ENCODE results near the gene POLR2J. TPM values are rescaled to one million over a fixed set of nuclear protein-coding genes. Genes with fewer than 3 reads are reported as not detected.
"Not testable (repeated sequence)": the region's sequence is repeated elsewhere in the genome, so short reads cannot be mapped to it uniquely, and the experiment has no call there.

POLR2J gene
- total and polyA plus RNA-seq, 2 experiments from 2014 or later: 32.2 to 167 TPM

DNA sequence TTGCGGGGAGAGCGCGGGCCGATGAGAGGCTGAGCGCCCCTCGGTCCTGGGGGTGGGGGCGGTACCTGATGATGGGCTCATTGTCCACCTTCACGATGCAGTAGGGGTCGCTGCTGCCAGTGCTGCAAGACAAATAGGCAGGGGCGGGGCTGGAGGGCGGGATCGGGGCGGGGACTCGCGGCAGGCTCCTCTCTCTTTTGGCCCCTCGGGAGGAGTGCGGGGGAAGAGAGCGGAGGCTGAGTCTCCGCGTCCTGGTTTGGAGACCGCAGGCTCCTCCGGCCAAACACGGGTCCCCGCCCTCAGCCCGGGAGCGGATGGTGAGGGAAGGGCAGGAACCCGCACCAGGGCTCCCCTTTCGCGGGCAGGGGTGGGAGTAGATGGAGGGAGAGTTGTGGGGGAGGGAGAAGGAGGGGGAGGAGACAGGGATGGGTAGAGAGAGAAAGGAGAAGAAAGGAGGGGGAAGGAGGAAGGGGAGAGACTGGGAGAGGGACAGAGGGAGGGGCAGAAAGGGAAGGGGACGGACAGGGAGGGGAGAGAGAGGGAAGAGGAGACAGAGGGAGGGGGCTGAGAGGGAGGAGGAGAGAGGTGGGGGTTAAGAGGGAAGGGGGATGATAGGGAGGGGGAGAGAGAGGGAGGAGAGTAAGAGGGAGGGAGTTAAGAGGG, 33.3 kb upstream of the POLR2J start:
- not testable (repeated sequence) for H2AFZ ChIP-seq; DNase-seq (ENCODE audit: low spot score); H3K4me1 Mint-ChIP-seq; H3K36me3 ChIP-seq (ENCODE audit: insufficient read depth); H3K4me3 ChIP-seq; H3K36me3 Mint-ChIP-seq (ENCODE audit: low read depth); H3K27me3 Mint-ChIP-seq (ENCODE audit: insufficient read depth, low read depth, poor library complexity); H3K9me3 Mint-ChIP-seq; H4K20me1 ChIP-seq (replicated peaks; ENCODE audit: insufficient read depth); H3K4me1 ChIP-seq (ENCODE audit: insufficient read depth); H3K27ac Mint-ChIP-seq; H3K9me2 ChIP-seq (ENCODE audit: insufficient read depth); H3K27me3 ChIP-seq (ENCODE audit: insufficient read depth); H3K27ac ChIP-seq (ENCODE audit: low read depth); H3K79me2 ChIP-seq (replicated peaks; ENCODE audit: insufficient read depth); H3F3A ChIP-seq (replicated peaks; ENCODE audit: low read depth); H3K4me2 ChIP-seq; H3K4me3 Mint-ChIP-seq
- peak; percentile 74 for ATAC-seq

DNA sequence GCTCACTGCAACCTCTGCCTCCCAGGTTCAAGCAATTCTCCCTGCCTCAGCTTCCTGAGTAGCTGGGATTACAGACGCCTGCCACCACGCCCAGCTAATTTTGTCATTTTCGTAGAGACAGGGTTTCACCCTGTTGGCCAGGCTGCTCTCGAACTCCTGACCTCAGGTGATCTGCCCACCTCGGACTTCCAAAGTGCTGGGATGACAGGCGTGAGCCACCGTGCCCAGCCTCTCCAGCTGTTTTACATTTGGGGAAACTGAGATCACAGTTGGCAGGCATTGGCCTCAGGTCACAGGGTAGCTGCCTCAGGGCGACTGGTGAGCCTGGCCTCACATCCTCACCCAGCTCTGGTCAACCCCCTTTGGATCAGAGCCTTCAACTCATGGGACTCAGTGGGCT, 31.9 kb upstream of the POLR2J start:
- H3K36me3 ChIP-seq (ENCODE audit: insufficient read depth); H3K4me2 ChIP-seq; ATAC-seq; H3F3A ChIP-seq (replicated peaks; ENCODE audit: low read depth); H3K4me3 Mint-ChIP-seq; H3K27me3 ChIP-seq (ENCODE audit: insufficient read depth); H3K27ac ChIP-seq (ENCODE audit: low read depth); H3K4me3 ChIP-seq; H3K79me2 ChIP-seq (replicated peaks; ENCODE audit: insufficient read depth); H3K9me2 ChIP-seq (ENCODE audit: insufficient read depth); H3K27ac Mint-ChIP-seq; H3K9me3 Mint-ChIP-seq; H3K4me1 Mint-ChIP-seq; DNase-seq (ENCODE audit: low spot score); H3K27me3 Mint-ChIP-seq (ENCODE audit: insufficient read depth, low read depth, poor library complexity); H3K4me1 ChIP-seq (ENCODE audit: insufficient read depth); H4K20me1 ChIP-seq (replicated peaks; ENCODE audit: insufficient read depth); H3K36me3 Mint-ChIP-seq (ENCODE audit: low read depth); H2AFZ ChIP-seq: not testable (repeated sequence)

DNA sequence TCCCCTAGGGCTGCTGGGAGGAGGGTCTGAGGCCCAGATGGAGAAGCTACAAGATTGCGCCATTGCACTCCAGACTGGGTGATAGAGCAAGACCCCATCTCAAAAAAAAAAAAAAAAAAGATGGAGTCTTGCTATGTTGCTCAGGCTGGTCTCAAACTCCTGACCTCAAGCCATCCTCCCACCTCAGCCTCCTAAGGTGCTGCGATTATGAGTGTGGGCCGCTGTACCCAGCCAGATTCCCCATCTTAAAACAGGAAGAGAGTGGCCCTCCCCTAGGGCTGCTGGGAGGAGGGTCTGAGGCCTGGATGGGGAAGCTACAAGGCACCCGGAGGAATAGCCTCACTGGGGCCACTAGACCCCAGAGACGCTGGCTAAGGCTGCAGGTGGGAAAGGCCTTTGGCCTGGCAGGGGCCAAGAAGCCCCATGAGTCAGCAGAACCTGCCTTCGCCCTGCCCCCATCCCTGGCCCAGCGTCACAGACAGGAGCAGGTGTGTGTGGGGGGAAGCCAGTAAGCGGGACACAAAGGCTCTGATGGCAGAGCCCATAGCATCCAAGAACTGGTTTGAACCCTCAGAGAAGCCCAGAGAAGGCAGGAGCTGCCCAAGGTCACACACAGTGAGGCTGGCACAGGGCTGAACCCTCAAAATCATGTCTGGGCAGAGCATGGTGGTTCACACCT, 28.8 kb upstream of the POLR2J start:
- H3K4me2 ChIP-seq; H4K20me1 ChIP-seq (replicated peaks; ENCODE audit: insufficient read depth); H3K9me3 Mint-ChIP-seq; H3K4me1 Mint-ChIP-seq; H3K27me3 Mint-ChIP-seq (ENCODE audit: insufficient read depth, low read depth, poor library complexity); H3K4me1 ChIP-seq (ENCODE audit: insufficient read depth); H3K36me3 ChIP-seq (ENCODE audit: insufficient read depth); H3K27me3 ChIP-seq (ENCODE audit: insufficient read depth); H3K27ac Mint-ChIP-seq; H3K4me3 Mint-ChIP-seq; H3K79me2 ChIP-seq (replicated peaks; ENCODE audit: insufficient read depth); H3K36me3 Mint-ChIP-seq (ENCODE audit: low read depth); H3K9me2 ChIP-seq (ENCODE audit: insufficient read depth); H3F3A ChIP-seq (replicated peaks; ENCODE audit: low read depth); H3K4me3 ChIP-seq; H2AFZ ChIP-seq; DNase-seq (ENCODE audit: low spot score); H3K27ac ChIP-seq (ENCODE audit: low read depth); ATAC-seq: not testable (repeated sequence)

DNA sequence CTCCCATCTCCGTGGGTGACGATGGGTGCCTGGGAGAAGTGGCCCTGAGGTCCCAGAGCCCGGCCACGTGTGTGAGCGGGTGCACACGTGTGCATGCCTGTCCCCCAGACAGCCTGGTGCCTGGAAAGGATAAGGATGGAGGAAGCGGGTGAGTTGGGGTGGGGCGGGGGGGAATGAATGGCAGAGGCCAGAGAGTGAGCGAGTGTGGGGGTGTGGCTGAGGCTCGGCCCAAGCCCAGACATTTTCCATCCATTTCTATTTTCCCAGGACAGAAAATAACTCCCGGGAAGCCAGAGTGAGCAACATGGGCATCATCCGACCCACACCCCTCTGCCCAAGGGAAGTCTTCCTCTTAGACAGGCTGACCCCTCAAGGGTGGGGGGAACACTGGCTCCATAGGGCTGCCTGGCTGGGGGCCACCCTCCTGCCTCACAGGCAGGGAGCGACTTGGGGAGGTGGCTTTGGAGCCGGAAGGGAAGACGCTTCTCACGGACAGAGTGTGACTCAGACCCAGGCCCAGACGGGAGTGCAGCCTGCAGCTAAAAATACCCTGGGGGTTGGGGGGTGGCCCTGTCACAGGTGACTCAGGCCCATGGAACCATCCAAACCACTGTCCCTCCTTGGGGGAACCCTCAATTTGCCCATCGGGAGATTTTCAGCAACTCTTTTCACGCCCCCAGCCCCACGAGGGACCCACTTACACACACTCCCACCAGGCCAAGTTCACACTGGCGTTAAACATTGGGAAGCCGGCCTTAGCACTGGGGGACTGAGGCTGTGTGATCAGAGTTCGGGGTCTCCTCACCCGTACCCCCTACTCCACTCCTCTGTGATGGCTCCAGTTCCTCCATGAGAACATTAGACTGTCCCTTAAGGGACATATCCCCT, 26.8 kb upstream of the POLR2J start:
- H3K4me1 ChIP-seq (ENCODE audit: insufficient read depth); H4K20me1 ChIP-seq (replicated peaks; ENCODE audit: insufficient read depth); DNase-seq (ENCODE audit: low spot score); H3K4me3 Mint-ChIP-seq; H3K9me3 Mint-ChIP-seq; H3F3A ChIP-seq (replicated peaks; ENCODE audit: low read depth); H3K36me3 Mint-ChIP-seq (ENCODE audit: low read depth); H3K79me2 ChIP-seq (replicated peaks; ENCODE audit: insufficient read depth); H3K36me3 ChIP-seq (ENCODE audit: insufficient read depth); H3K4me3 ChIP-seq; H3K4me2 ChIP-seq; H3K27me3 Mint-ChIP-seq (ENCODE audit: insufficient read depth, low read depth, poor library complexity); H2AFZ ChIP-seq; H3K27ac Mint-ChIP-seq; H3K27me3 ChIP-seq (ENCODE audit: insufficient read depth); H3K27ac ChIP-seq (ENCODE audit: low read depth); H3K9me2 ChIP-seq (ENCODE audit: insufficient read depth); H3K4me1 Mint-ChIP-seq: not testable (repeated sequence)
- peak; percentile 48; the same call in 2 of the 3 replicates for ATAC-seq

DNA sequence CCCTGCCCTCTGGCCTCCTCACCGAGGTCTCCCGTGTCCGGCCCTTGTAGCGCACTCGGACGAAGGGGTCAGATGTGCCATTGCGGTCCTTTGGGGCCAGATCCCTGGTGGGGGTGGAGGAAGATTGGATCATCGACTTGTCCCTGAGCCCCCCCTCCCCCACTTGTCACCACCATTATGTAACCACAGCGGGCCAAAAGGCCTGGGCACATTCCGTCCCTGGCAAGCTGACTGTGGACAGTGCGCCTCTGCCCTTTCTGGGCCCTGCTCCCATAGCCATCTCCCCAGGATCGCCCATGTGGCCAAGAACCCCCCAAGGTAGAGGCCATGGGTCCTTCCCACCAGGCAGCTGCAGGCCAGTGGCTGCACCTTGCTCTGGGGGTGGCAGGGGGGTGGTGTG, 24.4 kb upstream of the POLR2J start:
- ATAC-seq; H3K4me3 ChIP-seq; H3K4me1 Mint-ChIP-seq; H3K4me1 ChIP-seq (ENCODE audit: insufficient read depth); H3K4me3 Mint-ChIP-seq; H3K4me2 ChIP-seq; DNase-seq (ENCODE audit: low spot score); H3K36me3 ChIP-seq (ENCODE audit: insufficient read depth); H4K20me1 ChIP-seq (replicated peaks; ENCODE audit: insufficient read depth); H3K9me2 ChIP-seq (ENCODE audit: insufficient read depth); H3K27ac Mint-ChIP-seq; H3K9me3 Mint-ChIP-seq; H3K79me2 ChIP-seq (replicated peaks; ENCODE audit: insufficient read depth); H3K27me3 Mint-ChIP-seq (ENCODE audit: insufficient read depth, low read depth, poor library complexity); H3K36me3 Mint-ChIP-seq (ENCODE audit: low read depth); H3K27me3 ChIP-seq (ENCODE audit: insufficient read depth); H3K27ac ChIP-seq (ENCODE audit: low read depth); H2AFZ ChIP-seq; H3F3A ChIP-seq (replicated peaks; ENCODE audit: low read depth): not testable (repeated sequence)

DNA sequence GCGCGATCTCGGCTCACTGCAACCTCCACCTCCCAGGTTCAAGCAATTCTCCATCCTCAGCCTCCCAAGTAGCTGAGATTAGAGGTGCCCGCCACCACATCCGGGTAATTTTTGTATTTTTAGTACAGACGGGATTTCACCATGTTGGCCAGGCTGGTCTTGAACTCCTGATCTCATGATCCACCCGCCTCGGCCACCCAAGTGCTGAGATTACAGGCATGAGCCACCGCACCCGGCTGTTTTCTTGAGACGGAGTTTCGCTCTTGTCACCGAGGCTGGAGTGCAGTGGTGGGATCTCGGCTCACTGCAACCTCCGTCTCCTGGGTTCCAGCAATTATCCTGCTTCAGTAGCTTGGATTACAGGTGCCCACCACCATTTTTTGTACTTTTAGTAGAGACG, 19.6 kb upstream of the POLR2J start:
- not testable (repeated sequence) for H3K27ac Mint-ChIP-seq; ATAC-seq; H3K27me3 ChIP-seq (ENCODE audit: insufficient read depth); H3K4me3 ChIP-seq; H3K79me2 ChIP-seq (replicated peaks; ENCODE audit: insufficient read depth); H2AFZ ChIP-seq; DNase-seq (ENCODE audit: low spot score); H3K36me3 ChIP-seq (ENCODE audit: insufficient read depth); H3K9me3 Mint-ChIP-seq; H3K4me2 ChIP-seq; H3F3A ChIP-seq (replicated peaks; ENCODE audit: low read depth); H4K20me1 ChIP-seq (replicated peaks; ENCODE audit: insufficient read depth); H3K4me1 Mint-ChIP-seq; H3K36me3 Mint-ChIP-seq (ENCODE audit: low read depth); H3K9me2 ChIP-seq (ENCODE audit: insufficient read depth); H3K4me1 ChIP-seq (ENCODE audit: insufficient read depth); H3K27me3 Mint-ChIP-seq (ENCODE audit: insufficient read depth, low read depth, poor library complexity); H3K4me3 Mint-ChIP-seq; H3K27ac ChIP-seq (ENCODE audit: low read depth)
